ENCODE results near the gene GFAP. TPM values are rescaled to one million over a fixed set of nuclear protein-coding genes. Genes with fewer than 3 reads are reported as not detected.

The GFAP gene
- total and polyA plus RNA-seq, 2 donors (not counting 1 experiment from before 2014, with no cell fraction given), result 0.31 to 1.3 TPM

DNA sequence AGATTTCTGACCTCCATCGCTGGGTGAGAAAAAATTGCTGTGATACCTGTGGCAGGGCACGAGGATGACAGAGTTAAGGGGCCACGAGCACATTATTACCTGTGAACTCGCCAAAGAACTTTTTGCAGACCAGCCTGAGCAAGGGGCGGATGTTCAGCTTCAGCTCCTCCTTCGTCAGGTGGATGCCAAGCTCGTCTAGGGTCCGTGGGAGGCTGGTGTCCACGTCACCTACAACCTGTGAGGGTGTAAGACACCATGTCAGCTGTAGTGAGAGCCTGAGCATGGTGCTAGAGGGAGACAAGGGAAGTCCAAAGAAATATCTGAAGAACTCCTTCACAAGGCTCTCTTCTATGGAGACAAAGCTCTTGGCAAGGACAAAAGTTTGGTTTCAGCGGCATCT is 50.5 kb downstream of the GFAP start:
- H3K79me2 ChIP-seq (ENCODE audit: control insufficient read depth, insufficient read depth, low read length), result no peaks in the 10 kb centered on the region
- H3K4me1 ChIP-seq (ENCODE audit: control insufficient read depth, extremely low read depth, insufficient read depth, low read length), result peaks cover 3% of the 10 kb centered on the region
- H3K36me3 ChIP-seq (ENCODE audit: control insufficient read depth, insufficient read depth, low read length), result peaks cover 15% of the 10 kb centered on the region
- no peaks in the 10 kb centered on the region for H4K20me1 ChIP-seq (ENCODE audit: control insufficient read depth, extremely low read depth, insufficient read depth, low read length)
- TF ChIP-seq, protein P1, sequence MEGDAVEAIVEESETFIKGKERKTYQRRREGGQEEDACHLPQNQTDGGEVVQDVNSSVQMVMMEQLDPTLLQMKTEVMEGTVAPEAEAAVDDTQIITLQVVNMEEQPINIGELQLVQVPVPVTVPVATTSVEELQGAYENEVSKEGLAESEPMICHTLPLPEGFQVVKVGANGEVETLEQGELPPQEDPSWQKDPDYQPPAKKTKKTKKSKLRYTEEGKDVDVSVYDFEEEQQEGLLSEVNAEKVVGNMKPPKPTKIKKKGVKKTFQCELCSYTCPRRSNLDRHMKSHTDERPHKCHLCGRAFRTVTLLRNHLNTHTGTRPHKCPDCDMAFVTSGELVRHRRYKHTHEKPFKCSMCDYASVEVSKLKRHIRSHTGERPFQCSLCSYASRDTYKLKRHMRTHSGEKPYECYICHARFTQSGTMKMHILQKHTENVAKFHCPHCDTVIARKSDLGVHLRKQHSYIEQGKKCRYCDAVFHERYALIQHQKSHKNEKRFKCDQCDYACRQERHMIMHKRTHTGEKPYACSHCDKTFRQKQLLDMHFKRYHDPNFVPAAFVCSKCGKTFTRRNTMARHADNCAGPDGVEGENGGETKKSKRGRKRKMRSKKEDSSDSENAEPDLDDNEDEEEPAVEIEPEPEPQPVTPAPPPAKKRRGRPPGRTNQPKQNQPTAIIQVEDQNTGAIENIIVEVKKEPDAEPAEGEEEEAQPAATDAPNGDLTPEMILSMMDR (conservative IDR thresholded peaks at IDR 0.05 in 1 of 2, IDR thresholded peaks at IDR 0.05 in 1 of 2; ENCODE audit: low read depth in 1 of 2, low read length in 2 of 2), result no peak
- TF ChIP-seq EZH2 (IDR thresholded peaks at IDR 0.05; ENCODE audit: low read length, missing control alignments), result no peak
- no peaks in the 10 kb centered on the region for H3K9me3 ChIP-seq (ENCODE audit: control insufficient read depth, insufficient read depth, low read depth, low read length)
- H3K27ac ChIP-seq (ENCODE audit: insufficient read depth, low read length), result no peak overlapping the region
- H3K9ac ChIP-seq (ENCODE audit: insufficient read depth, low read length), result no peak overlapping the region
- H2AFZ ChIP-seq (ENCODE audit: low read length), result no peak overlapping the region
- H3K4me2 ChIP-seq (ENCODE audit: extremely low read depth, insufficient read depth, low read length), result no peak overlapping the region
- no peaks in the 10 kb centered on the region for H3K27me3 ChIP-seq (ENCODE audit: control insufficient read depth, insufficient read depth, low read length)
- DNase-seq (ENCODE audit: low read depth in 2 of 2), result no peak
- no peak overlapping the region for H3K4me3 ChIP-seq (replicated peaks in 1 of 4; ENCODE audit: control extremely low read depth in 1 of 4, insufficient read depth in 1 of 4, low read depth in 3 of 4, low read length in 4 of 4)

DNA sequence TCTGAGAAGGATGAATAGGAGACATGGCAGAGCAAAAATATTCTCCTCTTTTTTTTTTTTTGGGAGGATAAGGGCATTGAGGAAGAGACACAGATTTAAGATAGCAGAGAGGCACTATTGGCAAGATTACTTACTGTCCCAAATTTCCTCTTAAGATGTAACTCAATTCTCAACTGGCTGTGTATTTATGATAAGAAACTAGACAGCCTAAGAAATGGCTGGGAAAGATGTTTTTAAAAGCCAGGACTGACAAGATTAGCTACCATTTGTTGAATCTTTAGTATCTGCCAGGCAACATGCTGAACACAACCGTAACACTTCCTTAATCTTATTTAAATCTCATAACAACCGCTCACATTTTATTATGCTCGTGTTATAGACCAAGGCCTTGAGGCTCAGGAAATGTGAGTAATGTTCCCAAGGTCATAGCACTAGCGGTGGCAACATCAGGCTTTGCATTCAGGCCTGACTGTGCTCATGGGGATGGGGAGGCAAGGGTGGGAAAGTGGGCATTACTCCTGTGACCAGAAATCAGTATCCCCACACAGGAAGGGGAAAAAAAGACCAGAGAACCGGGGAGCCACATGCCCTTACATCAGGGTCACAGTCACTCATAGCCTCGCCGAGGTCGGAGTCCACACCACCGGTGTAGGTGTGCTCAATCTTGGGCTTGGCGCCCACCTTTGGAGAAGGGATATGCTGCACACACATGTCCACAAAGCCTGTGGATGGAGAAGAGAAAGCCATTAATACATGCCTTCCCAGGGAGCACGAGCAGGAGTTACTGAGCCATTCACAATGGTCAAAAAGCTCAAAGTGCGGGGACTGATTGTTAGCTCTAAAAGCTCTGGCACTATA is 52.0 kb downstream of the GFAP start:
- Histone ChIP-seq H3K4me1 (ENCODE audit: control insufficient read depth, extremely low read depth, insufficient read depth, low read length) (no peaks in the 10 kb centered on the region), H4K20me1 (ENCODE audit: control insufficient read depth, extremely low read depth, insufficient read depth, low read length) (no peaks in the 10 kb centered on the region), H3K4me2 (ENCODE audit: extremely low read depth, insufficient read depth, low read length) (no peak overlapping the region), H3K27ac (ENCODE audit: insufficient read depth, low read length) (no peak overlapping the region), H3K9ac (ENCODE audit: insufficient read depth, low read length) (no peak overlapping the region), H2AFZ (ENCODE audit: low read length) (no peak overlapping the region), H3K79me2 (ENCODE audit: control insufficient read depth, insufficient read depth, low read length) (no peaks in the 10 kb centered on the region), H3K9me3 (ENCODE audit: control insufficient read depth, insufficient read depth, low read depth, low read length) (no peaks in the 10 kb centered on the region), H3K27me3 (ENCODE audit: control insufficient read depth, insufficient read depth, low read length) (no peaks in the 10 kb centered on the region), H3K4me3 (replicated peaks in 1 of 4; ENCODE audit: control extremely low read depth in 1 of 4, insufficient read depth in 1 of 4, low read depth in 3 of 4, low read length in 4 of 4) (no peak overlapping the region), H3K36me3 (ENCODE audit: control insufficient read depth, insufficient read depth, low read length) (peaks cover 23% of the 10 kb centered on the region)
- no peak for DNase-seq (ENCODE audit: low read depth in 2 of 2)
- no peak for TF ChIP-seq EZH2 (IDR thresholded peaks at IDR 0.05; ENCODE audit: low read length, missing control alignments)
- TF ChIP-seq, protein P1 (conservative IDR thresholded peaks at IDR 0.05 in 1 of 2, IDR thresholded peaks at IDR 0.05 in 1 of 2; ENCODE audit: low read depth in 1 of 2, low read length in 2 of 2), result no peak

DNA sequence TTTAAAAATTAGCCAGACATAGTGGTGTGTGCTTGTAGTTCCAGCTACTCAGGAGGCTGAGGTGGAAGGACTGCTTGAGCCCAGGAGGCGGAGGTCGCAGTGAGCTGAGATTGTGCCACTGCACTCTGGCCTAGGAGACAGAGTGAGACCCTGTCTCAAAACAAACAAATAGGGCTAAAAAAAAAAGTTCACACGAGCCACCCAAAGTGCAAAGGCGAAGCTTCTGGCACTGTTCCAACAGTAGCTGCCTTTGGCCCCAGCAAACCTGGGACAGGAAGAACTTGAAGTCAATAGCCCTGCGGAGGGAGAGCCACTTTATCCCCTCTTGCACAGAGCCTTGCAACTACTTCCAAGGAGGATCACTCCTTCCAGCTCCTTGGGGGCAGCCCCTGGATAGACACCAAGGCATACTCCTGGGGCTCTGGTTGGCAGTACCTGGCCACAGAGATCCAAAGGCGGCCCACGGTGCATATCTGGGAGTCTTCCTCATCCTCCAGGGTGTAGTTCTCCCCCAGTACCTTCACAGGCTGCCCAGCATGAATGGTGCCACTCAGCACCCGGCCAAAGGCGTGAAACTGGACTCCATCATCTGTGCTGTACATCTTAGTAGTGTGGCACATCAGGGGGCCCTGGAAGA is 52.9 kb downstream of the GFAP start:
- no peak overlapping the region for H3K4me3 ChIP-seq (replicated peaks in 1 of 4; ENCODE audit: control extremely low read depth in 1 of 4, insufficient read depth in 1 of 4, low read depth in 3 of 4, low read length in 4 of 4)
- H3K4me2 ChIP-seq (ENCODE audit: extremely low read depth, insufficient read depth, low read length), result no peak overlapping the region
- H3K9me3 ChIP-seq (ENCODE audit: control insufficient read depth, insufficient read depth, low read depth, low read length), result no peaks in the 10 kb centered on the region
- H3K9ac ChIP-seq (ENCODE audit: insufficient read depth, low read length), result no peak overlapping the region
- H2AFZ ChIP-seq (ENCODE audit: low read length), result no peak overlapping the region
- no peaks in the 10 kb centered on the region for H3K79me2 ChIP-seq (ENCODE audit: control insufficient read depth, insufficient read depth, low read length)
- no peak overlapping the region for H3K27ac ChIP-seq (ENCODE audit: insufficient read depth, low read length)
- no peak for DNase-seq (ENCODE audit: low read depth in 2 of 2)
- no peaks in the 10 kb centered on the region for H3K27me3 ChIP-seq (ENCODE audit: control insufficient read depth, insufficient read depth, low read length)
- H3K36me3 ChIP-seq (ENCODE audit: control insufficient read depth, insufficient read depth, low read length), result peaks cover 23% of the 10 kb centered on the region
- H3K4me1 ChIP-seq (ENCODE audit: control insufficient read depth, extremely low read depth, insufficient read depth, low read length), result no peaks in the 10 kb centered on the region
- no peaks in the 10 kb centered on the region for H4K20me1 ChIP-seq (ENCODE audit: control insufficient read depth, extremely low read depth, insufficient read depth, low read length)
- TF ChIP-seq EZH2 (IDR thresholded peaks at IDR 0.05; ENCODE audit: low read length, missing control alignments), result no peak
- TF ChIP-seq, protein P1 (conservative IDR thresholded peaks at IDR 0.05 in 1 of 2, IDR thresholded peaks at IDR 0.05 in 1 of 2; ENCODE audit: low read depth in 1 of 2, low read length in 2 of 2), result no peak
